Fibroblast of the conjunctiva (primary cell): ENCODE results near the gene TRAF3IP1.

Source experiments
- DNase-seq: peaks from one replicate; pipeline ENCODE4 v3.0.0-alpha.2; 2010; ENCODE audit warnings: low read depth

Gene TRAF3IP1

DNA sequence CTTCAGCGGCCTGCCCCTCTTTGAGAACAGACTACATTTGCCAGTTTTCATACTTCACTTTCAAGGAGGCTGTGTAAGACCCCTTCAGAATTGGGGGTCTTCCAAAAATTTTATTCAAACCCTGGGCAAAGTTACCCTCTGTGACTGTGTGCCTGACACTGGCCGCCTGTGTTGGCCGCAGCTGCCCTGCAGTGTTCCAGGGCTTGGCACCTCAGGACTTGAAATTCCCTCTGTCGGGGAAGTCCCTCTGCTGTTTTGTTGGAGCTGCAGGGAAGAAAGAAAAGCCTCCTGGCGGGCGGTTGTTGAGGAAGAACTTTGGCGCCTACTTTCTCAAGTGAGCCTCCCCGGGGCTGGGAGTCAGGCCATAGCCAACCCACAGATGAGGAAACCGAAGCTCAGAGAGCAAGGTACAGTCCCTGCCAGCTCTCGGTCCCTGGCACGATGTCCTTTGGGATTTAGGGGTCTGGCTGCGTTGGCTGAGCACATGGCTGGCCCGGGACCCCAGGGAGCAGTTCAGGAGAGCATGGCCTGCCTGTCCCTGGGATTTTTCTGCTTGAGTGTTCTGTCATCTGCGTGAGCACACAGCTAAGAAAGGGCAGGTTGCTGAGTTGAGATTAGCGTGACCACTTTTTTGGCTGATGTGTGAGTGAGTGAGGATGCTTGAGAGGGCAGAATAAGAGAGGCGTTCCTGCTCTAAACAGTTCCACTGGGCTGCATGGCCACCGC, 88.5 kb downstream of the TRAF3IP1 start:
- DNase-seq = no peak

DNA sequence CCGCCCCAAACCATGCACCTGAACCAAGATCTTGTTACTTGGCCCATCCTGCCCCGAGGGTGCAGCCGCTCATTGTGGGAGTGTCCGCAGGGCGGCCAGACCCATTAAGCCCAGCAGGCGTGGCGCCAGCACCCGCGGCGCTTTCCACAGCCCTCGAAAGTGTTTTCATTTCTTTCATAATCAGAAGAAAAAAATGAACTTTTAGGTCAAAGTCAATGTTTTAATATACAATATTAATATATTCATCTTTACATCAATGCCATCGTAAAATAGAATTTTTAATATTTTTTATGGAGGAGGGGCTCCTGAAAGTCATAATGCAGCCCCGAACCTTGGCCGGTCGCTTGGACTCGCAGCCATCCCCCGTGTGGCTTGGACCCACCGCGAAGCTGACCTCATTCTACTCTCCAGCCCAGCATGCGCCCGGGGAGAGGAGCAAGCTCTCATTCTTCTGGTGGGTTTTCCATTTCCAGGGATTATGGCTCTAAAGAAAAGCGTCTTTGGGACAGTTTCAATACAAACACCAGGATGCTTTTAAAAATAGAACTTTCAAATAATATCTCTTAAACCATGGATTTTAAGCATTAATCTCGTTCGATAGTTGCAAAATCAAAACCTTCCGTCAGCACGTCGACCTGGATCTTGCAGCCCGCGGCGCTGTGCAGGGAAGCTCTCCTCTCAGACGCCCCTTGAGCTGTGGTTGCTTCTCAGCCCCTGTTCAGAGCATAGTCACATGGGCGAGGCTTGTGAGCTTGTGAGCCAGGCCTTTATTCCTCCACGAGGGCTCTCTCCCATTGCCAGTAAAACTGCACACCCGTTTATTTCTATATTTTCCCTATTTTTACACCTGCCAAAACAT, 89.3 kb downstream of the TRAF3IP1 start:
- DNase-seq = no peak

DNA sequence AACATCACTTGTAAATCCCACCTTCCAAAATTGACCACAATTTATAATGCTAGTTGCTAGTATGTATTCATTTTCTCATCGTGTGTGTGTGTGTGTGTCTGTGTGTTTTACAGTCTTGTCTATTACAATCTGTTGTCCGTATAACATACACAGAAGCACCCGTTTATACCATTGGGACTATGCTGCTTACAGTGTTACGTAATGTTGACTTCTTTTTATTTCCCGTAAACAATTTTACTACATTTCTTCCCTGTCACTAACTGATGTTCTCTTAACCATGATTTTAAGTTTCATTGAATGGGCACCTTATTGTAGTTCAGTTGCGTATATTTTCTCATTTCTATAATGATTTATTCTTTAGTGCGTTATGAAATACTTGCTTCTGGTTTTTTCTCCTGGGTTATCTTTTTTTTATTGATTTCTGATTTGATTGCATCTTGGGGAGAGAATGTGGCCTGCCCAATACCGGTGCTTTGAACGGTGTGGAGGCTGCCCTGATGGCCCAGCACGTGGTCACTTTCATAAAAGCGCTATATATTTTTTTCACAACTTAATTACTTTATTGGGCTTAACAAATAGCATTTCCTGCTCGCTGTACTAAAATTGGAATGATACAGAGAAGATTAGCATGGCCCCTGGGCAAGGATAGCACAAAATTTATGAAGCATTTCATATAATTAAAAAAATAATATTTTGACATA, 91.9 kb downstream of the TRAF3IP1 start:
- DNase-seq = no peak

DNA sequence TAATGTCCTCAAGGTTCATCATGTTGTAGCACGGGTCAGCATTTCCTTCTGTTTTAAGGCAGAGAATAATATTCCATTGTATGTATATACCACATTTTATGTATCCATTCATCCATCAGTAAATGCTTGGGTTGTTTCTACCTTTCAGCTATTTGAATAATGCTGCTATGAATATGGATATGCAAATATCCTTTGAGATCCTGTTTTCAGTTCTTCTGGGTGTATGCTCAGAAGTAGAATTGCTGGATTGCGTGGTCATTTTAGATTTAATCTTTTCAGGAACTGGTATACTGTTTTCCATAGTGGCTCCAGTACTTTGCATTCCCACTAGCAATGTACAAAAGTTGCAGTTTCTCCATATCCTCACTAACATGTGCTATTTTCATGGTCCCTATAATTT, 93.0 kb downstream of the TRAF3IP1 start:
- no peak for DNase-seq

DNA sequence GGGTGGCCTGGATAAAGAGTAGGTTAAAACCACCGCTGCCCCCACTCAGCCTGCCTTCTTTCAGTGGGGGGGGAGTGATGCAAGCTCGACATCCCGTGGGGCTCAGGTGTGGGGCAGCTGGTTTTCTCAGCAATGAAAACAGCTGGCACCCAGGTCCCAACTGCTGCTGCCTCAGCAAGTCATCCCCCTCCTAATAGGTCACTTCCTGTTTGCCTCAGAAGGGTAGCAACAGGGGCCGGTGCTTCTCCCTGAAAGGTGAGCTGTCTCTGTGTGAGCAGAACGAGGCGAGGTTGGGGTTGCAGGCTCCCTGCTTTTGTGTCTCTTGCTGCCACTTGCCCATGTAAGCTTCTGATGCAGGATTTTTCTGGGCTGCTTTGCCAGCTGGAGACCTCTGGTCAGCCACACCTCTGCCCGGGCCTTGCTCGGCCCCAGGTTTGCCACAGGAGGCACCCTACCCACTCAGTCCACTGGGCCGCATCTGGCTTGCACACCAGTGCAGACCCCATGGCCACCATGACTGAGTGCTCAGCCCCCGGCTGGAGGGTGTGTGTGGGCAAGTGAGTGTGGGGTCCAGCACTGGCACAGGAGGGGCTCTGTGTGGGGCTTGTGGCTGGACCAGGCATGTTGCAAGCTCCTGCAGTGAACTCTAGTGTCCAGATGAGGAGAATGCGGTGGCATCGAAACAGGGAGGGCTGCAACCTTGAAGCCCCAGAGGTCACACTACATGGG, 94.9 kb downstream of the TRAF3IP1 start:
- DNase-seq = no peak

DNA sequence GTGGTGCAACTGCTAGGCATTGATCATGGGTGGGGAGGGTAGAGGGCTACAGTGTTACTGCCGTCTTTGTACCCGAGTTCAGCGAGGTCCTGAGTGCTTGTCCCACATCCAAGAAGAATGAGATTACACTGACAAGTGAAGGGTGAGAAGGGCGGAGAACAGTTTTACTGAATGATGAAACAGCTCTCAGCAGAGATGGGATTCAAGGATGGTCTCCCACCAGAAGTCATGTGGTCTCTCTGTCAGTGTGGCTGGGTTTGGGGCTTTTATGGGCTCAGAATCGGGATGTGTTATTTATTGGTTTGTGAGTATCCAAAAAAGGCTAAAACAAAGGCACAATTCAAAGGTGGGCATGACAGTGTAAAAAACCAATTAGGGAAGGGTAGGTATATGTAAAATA, 95.6 kb downstream of the TRAF3IP1 start:
- no peak for DNase-seq

DNA sequence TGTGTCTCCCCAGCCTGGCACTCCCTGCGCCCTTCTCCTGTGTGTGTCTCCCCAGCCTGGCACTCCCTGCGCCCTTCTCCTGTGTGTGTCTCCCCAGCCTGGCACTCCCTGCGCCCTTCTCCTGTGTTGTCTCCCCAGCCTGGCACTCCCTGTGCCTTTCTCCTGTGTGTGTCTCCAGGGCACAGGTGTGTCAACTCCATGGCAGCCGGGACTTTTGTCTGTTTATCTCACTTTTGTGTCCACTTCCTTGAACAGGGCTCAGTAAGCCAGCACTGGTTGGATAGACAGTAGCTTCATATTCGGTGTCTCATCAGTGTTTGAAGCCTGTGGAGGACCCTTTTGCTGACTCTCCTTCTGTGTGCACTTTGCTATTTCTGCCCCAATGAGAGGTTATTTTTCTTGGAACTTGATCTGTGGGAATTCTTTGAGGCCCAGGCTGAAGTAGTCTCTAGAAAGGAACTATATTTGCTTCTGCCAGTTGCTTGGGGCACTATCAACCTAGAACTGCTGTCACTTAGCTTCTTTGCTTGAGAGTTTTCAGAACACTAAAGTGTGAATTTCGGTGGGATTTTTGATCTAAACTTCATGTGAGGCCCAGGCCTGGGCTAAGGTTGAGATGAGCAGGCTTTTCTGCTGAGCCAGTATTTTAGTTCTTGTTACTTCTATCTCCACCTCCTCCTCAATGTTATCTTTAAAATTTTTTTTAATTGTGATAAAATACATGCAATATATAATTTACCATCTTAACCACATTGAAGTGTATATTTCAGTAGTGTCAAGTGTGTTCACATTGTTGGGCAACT, 98.1 kb downstream of the TRAF3IP1 start:
- no peak for DNase-seq

DNA sequence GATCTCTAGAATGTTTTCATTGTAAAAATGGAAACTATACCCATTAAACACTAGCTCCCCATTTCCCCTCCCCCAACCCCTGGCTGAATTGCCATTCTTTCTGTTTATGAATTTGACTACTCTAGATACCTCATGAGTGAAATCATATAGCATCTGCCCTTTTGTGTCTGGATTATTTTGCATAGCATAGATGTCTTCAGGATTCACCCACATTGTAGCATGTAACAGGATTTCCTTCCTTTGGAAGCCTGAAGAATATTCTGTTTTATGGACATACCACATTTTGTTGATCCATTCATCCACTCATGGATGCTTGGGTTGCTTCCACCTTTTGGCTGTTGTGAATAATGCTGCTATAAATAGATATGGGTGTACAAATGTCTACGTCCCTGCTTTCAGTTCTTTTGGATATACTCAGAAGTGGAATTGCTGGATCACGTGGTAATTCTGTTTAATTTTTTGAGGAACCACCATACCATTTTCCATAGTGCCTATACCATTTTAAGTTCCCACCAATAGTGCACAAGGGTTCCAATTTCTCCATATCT, 98.8 kb downstream of the TRAF3IP1 start:
- no peak for DNase-seq

DNA sequence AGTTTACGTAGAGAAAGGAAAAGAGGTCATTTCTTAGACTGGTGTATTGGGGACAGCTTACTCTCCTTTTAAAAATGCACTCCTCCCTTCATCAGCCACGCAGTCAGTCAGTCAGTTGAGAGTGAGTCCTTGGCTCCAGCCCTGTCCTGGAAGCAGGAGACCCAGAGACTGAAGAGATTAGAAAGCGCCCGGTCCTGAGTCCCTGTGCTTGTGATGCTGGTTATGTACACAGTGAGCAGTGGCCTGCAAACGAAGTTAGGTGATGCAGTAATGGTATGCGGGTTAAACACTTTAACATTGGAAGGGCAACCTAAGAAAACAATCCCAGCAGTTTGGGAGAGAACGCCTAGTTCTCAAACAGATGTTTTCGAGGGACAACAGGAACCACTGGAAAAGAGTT, 100.1 kb downstream of the TRAF3IP1 start:
- DNase-seq = no peak

DNA sequence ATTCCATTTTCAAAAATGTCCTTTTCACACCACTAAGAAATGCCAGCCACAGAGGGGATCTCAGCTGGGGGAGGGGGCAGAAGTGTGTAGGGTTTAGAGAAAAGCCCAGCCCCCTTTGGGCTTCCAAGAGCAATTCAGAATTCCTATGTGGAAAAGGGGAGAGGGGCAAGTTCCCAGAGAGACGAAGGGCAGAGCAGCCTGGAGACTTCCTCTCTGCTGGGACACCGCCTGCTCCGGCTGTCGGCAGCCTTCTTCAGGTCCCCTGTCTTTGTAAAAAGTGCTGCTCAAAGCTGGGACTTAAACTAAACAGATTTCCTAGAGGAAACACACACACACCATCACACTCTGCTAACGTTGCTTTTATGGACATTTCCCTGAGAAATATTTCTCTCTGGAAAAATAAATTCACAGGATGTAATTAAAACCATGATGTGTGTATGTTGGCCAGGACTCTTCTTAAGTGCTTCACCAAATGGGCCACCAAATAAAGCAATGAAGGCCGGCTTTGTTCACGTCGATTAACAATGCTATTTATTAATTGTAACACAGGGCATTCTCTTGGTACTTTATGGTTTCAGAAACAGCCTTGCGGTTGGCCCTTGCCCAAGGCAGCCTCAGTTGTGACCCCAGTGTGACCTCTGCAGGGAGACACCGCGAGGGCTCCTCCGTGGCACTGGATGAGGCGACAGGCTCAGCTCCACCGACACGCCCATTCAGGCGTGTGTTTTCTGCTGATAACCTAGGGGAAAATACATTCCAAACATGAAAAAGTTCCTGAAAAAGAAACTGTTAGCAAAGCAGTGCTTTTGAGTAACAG, 100.8 kb downstream of the TRAF3IP1 start:
- DNase-seq = no peak

DNA sequence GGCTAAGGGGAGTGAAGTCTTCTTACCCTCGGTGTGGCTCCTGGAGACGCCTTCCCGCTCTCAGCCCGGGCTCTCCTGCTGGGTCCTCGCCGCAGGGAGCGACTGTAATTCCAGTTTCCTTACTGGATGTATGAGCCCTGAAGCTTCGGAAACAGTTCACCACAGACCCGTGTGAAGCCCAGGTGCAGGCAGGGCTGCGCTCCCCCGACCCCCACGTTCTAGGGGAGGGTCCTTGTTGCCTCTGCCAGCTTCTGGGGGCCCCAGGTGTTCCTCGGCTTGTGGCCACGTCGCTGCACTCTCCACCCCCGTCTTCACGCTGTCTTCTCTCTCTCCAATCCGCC, 101.3 kb downstream of the TRAF3IP1 start:
- no peak for DNase-seq

DNA sequence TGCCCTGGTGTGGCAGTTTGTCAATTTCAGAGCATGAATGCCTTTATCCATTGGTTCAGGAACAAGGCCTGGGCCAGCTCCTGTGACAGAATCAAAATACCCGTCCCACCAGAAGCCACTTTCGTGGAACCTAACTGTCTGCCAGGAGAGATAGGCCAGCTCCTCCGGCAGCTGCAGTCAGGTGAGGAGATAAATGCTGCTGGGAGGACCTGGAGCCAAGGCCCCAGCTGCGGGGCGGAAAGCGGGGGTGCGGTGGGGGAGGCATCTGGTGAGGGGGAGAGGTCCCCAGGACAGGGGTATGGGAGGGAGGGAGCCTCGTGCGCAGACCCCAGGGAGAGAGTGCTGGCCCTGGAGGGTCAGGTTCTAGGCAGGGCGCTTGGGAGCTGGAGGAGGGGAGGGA, 102.0 kb downstream of the TRAF3IP1 start:
- DNase-seq = no peak

DNA sequence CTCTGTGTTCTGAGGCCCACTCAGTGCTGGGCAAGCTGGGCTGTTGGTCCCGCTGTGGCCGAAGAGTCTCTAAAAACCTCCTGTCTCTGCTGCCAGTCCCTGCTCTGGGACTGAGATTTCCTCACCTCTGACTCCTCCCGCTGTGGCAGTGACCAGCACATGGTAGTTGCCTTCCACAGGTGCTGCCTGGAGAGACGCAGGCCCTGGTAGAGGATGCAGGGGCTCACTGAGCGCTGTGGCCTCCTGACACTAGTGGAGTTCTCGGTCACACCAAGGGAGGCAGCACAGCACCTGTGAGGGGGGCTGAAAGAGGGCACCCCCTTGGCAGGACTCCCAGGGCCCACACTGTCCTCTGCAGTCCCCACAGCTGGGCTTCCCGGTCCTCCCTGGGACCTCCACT, 102.6 kb downstream of the TRAF3IP1 start:
- no peak for DNase-seq

DNA sequence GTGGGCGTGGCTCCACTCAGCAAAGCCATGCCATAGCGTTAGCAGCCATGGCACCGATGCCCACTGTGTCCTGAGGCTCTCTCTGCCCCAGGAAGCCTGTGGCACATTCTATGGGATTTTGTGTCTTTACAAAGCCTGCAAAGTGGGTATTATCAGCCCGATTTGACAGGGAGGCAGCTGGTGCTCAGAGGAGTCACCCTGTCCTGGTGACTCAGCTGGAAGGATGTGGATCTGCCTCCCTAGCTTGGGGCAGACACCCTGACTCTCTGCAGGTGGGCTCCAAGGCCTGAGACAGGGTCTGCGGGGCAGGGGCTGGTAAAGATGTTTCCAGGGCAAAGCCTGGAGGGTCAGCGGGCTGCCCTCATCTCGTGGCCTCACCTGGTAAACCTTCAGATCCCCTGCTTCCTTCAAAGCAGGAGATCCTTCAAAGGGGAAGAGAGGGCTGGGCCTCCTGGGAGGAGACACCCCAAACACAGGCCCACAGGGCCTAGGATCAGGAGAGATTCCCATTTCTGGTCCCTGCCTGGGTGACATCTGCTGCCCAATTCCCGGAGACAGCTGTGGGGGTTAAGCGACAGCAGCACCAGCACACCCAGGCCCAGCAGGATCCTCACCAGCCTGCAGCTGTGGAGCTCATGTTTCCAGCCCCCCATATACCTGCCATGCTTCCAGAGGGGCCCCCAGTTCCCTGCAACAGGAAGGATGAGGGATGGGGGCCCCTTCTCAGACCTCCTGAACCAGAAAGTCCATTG, 103.4 kb downstream of the TRAF3IP1 start:
- DNase-seq = no peak

DNA sequence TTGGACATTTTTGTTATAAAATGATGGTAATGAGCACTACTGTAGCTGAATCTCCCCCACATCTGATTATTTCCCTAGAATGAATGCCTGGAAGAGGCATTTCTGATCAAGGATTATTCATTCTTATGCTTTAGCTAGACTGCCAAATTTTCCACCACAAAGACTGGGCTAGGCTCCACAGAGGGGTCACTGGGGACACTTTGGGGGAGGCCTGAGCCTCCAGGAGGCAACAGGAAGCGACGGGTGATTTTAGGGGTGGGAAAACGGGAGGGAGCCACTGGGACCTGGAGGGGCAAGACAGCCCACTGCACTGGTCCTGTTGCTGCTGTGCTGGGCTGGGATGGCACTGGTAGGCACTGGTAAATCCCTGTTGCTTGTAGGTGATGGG, 104.0 kb downstream of the TRAF3IP1 start:
- DNase-seq = no peak

DNA sequence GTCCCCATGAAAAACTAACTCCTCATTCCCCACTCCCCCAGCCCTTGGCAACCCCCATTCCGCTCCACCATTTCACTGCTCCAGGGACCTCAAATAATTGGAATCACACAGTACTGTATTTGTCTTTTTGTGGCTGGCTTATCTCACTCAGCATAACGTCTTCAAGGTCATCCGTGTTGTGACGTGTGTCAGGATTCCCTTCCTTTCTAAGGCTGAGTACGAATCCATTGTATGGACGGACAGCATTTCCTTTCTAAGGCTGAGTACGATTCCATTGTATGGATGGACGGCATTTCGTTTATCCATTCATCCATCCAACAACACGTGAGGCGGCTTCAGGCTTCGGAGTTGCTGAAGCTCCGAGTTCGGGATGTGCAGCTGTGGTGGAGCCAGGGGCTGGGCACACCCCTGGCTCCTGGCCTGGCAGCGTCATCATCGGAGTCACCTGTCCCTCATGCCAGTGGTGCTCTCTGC, 105.2 kb downstream of the TRAF3IP1 start:
- no peak for DNase-seq

DNA sequence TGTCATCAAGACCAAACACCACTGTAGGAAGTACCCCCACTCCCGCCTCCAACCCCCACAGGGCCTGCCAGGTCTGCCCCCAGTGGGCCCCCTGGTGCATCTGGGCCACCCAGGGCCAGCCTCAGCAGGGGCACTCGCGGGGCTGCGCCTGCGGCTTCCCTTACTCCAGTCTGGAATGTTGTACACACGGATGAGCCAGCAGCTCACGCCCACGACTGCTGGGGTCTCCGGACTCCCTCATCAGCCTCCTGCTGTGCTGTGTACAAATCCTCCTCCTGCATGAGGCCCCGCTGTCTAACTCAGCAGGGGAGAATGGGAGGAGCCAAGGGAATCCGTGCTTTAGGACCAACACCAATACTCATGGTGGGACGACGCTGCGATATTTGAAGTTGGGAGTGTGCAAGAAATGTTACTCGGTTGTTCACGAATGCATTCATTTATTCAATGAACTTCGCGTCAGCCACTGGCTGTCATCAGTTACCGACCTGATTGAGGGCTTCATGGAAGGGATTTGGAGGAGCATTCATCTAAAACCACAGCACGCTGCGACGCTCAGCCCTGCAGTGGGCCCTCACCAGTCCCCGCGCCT, 105.8 kb downstream of the TRAF3IP1 start:
- DNase-seq = peak; percentile 35

DNA sequence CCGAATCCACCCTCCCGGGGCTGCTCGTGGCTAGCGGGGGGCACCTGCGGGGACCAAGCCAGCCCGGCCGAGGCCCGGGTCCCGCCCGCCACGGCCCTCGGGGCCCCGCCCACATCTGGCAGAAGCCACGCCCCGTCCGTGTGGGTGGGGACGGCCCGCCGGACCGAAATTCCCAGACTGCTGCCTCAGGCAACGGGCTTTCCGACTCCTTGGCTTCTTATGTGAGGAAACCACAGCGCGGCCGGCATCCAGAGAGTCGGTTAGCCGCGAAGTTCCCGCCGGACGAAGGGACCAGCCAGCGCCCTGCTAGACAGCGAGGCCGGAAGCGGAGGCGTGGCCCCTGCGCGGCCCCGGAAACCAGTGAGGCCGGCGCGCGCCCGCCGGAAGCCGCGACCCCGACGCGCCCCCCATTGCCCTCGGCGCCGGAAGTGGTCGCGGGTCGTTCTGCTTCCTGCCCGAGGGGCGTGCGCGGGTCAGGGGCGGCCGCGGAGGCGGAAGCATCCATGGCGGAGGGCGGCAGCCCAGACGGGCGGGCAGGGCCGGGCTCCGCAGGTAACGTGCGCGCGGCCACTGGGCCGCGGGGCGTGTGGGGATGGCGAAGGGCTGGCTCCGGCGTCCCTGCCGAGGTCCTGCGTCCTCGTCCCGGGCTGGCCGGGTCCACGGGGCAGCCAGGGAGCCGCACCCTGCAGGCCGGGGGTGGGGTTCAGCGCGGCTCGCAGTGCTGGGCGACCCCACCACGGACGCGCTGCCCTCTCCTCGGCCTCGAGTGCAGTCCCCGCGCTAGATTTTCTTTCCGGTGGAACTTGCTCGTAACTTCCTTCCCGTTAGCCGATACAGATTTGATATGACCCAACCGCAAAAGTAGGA, 106.5 kb downstream of the TRAF3IP1 start, which contains the start of gene ASB1:
Gene ASB1, plus strand, starts transcription at position 360 of the 867 bp plus-strand sequence. Its CDS starts 144 bp downstream, at position 504.
- DNase-seq = peak; percentile 53
